Endodermal cell (in vitro differentiated cells): Measurements from ENCODE around the gene TTC24. TPM values are rescaled to one million over a fixed set of nuclear protein-coding genes. Genes with fewer than 3 reads are reported as not detected.

Experiments
- DNase-seq: peaks from one replicate; pipeline ENCODE4 v3.0.0-alpha.2; 2017
- H3K27ac ChIP-seq: 2 replicates; pipeline ENCODE4 v1.5.1; 2013; ENCODE audit warnings: mild to moderate bottlenecking, low read depth, low read length, moderate library complexity
- H3K27me3 ChIP-seq: 2 replicates; pipeline ENCODE4 v1.6.1; 2013; ENCODE audit warnings: mild to moderate bottlenecking, low read length, moderate library complexity; ENCODE audit not compliant: insufficient read depth, control insufficient read depth, poor library complexity, severe bottlenecking
- H3K36me3 ChIP-seq: 2 replicates; pipeline ENCODE4 v1.7.0; 2013; ENCODE audit warnings: mild to moderate bottlenecking, low read length, moderate library complexity; ENCODE audit not compliant: control insufficient read depth, insufficient read depth
- H3K4me1 ChIP-seq: one replicate; pipeline ENCODE4 v1.7.0; 2013; ENCODE audit warnings: low read length; ENCODE audit not compliant: control insufficient read depth, insufficient read depth
- H3K4me3 ChIP-seq: 2 replicates; pipeline ENCODE4 v1.5.1; 2013; ENCODE audit warnings: mild to moderate bottlenecking, low read length, moderate library complexity
- H3K9ac ChIP-seq: 2 replicates; pipeline ENCODE4 v1.6.1; 2013; ENCODE audit warnings: mild to moderate bottlenecking, low read length, moderate library complexity; ENCODE audit not compliant: poor library complexity, severe bottlenecking; ENCODE audit errors: extremely low read depth
- H3K9me3 ChIP-seq: 2 replicates; pipeline ENCODE4 v1.6.1; 2013; ENCODE audit warnings: mild to moderate bottlenecking, low read length, moderate library complexity; ENCODE audit not compliant: control insufficient read depth
- H3K27ac Mint-ChIP-seq: 2 replicates; pipeline ENCODE4 v1.8.0; 2020; ENCODE audit warnings: mixed read lengths
- H3K27me3 Mint-ChIP-seq: 2 replicates; pipeline ENCODE4 v1.8.0; 2021; ENCODE audit warnings: mild to moderate bottlenecking, mixed read lengths; ENCODE audit not compliant: insufficient read depth
- H3K36me3 Mint-ChIP-seq: 2 replicates; pipeline ENCODE4 v1.8.0; 2020; ENCODE audit warnings: low read depth, mixed read lengths
- H3K4me1 Mint-ChIP-seq: 2 replicates; pipeline ENCODE4 v1.8.0; 2020; ENCODE audit warnings: mixed read lengths
- H3K4me3 Mint-ChIP-seq: 2 replicates; pipeline ENCODE4 v1.8.0; 2020; ENCODE audit warnings: mild to moderate bottlenecking, moderate library complexity, mixed read lengths
- H3K9me3 Mint-ChIP-seq: 2 replicates; pipeline ENCODE4 v1.8.0; 2020; ENCODE audit warnings: mild to moderate bottlenecking, mixed read lengths
- WGBS, 2 experiments: methylation state at CpG; one replicate each; pipeline versions ENCODE4 v1.1.5 to v1.1.7; 2013; ENCODE audit warnings: missing lambda C conversion rate in 2 of 2, mixed read lengths in 1 of 2; ENCODE audit not compliant: insufficient coverage in 1 of 2, insufficient read length in 1 of 2; 5-methylcytosine and 5-hydroxymethylcytosine counted together
- total RNA-seq, 2 donors: library from RNA; stranded (reverse); fragmentation: NEBNext Ultra II Directional in 1 of 2; extraction: Animal tissue kit (Norgen Biotek cat#: 25700) in 1 of 2; gene quantifications; 2 replicates in 1 of 2; 3 replicates in 1 of 2; pipeline ENCODE4 v1.2.1, GENCODE V29; 2021
- TF ChIP-seq, protein P1 (sequence below): fragments of 200-600 bp; sonication (generic); conservative IDR thresholded peaks from 2 replicates; pipeline ENCODE4 v1.5.0; 2021; ENCODE audit warnings: antibody characterized with exemption, mild to moderate bottlenecking

Gene TTC24
- total RNA-seq, 2 donors from 2014 or later, result not detected

DNA sequence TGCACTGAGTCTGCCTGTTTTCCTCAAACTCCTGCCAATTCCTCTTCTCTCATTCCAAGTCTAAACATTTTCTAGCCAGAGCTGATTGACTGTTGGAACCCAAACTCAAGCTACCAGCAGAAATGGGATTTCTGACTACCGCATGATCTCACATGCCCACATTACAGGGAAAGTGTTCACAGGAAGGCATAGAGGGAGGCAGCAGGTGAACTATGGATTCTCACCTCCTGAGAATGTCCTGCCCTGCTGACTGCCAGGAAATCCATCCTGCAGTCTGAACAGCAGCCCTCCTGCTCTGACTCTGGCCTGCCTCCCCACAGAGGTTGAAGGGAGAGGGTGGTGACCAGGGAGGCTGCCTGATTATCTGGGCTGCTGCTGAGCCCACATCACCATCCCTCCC lies 29.7 kb upstream of the TTC24 start:
- 86 to 97% methylated on average over 1 of the region's 1 CpG for WGBS, 2 experiments
- no peak for DNase-seq
- no peaks in the 10 kb centered on the region for H3K4me1 ChIP-seq
- Mint-ChIP-seq H3K4me3 (no peak overlapping the region), H3K9me3 (no peaks in the 10 kb centered on the region), H3K27me3 (no peaks in the 10 kb centered on the region), H3K4me1 (no peaks in the 10 kb centered on the region), H3K36me3 (peaks cover 34% of the 10 kb centered on the region), H3K27ac (no peak overlapping the region)
- no peak overlapping the region for H3K27ac ChIP-seq
- TF ChIP-seq, protein P1, sequence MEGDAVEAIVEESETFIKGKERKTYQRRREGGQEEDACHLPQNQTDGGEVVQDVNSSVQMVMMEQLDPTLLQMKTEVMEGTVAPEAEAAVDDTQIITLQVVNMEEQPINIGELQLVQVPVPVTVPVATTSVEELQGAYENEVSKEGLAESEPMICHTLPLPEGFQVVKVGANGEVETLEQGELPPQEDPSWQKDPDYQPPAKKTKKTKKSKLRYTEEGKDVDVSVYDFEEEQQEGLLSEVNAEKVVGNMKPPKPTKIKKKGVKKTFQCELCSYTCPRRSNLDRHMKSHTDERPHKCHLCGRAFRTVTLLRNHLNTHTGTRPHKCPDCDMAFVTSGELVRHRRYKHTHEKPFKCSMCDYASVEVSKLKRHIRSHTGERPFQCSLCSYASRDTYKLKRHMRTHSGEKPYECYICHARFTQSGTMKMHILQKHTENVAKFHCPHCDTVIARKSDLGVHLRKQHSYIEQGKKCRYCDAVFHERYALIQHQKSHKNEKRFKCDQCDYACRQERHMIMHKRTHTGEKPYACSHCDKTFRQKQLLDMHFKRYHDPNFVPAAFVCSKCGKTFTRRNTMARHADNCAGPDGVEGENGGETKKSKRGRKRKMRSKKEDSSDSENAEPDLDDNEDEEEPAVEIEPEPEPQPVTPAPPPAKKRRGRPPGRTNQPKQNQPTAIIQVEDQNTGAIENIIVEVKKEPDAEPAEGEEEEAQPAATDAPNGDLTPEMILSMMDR, result no peak
- H3K9me3 ChIP-seq, result no peaks in the 10 kb centered on the region
- no peak overlapping the region for H3K4me3 ChIP-seq
- H3K27me3 ChIP-seq, result no peaks in the 10 kb centered on the region
- peaks cover 65% of the 10 kb centered on the region for H3K36me3 ChIP-seq
- no peak overlapping the region for H3K9ac ChIP-seq

DNA sequence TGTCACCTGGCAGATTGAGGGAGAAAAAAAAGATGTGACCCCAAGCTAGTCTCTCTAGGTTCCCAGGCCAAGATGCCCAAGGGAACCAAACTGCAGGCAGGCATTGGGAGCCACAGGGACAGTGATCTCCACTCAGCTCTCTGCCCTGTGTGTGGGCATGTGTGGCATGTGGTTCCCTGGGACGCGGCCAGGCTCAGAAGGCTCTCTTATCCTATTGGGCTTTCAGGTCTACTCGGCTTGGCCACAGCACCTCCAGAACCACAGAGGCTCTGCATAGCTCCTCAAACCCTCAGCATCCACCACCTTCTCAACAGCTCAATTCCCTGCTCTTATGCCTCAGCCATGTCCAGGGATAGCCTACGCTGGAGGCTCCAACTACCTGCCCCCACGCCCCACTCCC lies 29.2 kb upstream of the TTC24 start:
- H3K9ac ChIP-seq, result no peak overlapping the region
- no peak for DNase-seq
- no peak overlapping the region for H3K4me3 Mint-ChIP-seq
- no peaks in the 10 kb centered on the region for H3K4me1 ChIP-seq
- 84 to 88% methylated on average over 5 of the region's 5 CpGs for WGBS, 2 experiments
- no peak overlapping the region for H3K4me3 ChIP-seq
- no peak overlapping the region for H3K27ac ChIP-seq
- H3K27me3 Mint-ChIP-seq, result no peaks in the 10 kb centered on the region
- TF ChIP-seq, protein P1, result no peak
- H3K36me3 ChIP-seq, result peaks cover 68% of the 10 kb centered on the region
- no peaks in the 10 kb centered on the region for H3K27me3 ChIP-seq
- H3K9me3 ChIP-seq, result no peaks in the 10 kb centered on the region
- H3K27ac Mint-ChIP-seq, result no peak overlapping the region
- H3K9me3 Mint-ChIP-seq, result no peaks in the 10 kb centered on the region
- no peaks in the 10 kb centered on the region for H3K4me1 Mint-ChIP-seq
- H3K36me3 Mint-ChIP-seq, result peaks cover 34% of the 10 kb centered on the region

DNA sequence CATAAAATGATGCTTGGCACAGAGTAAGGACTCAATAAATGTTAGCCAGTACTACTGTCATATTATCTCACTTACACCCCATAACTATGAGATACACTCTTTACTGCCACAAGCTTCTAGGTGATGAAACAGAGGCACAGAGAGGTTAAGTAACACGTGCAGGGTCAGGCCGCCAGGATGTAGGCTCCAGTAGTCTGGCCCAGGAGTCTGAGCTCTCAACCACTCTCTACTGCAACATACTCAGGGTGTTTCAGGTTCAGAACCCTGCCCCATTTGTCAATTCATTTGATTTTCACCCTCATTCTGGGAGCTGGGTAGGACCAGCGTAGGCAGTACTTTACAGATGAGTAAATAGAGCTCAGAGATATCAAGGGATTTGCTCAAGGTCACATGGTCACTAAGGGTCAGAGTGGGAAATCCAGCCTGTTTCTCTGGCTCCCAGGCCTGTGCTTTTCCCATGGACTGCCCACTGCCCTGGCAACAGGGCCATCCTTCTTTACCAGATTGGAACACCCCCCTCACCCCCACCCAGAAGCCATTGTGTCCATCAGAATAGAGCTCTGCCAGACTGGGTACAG lies 28.4 kb upstream of the TTC24 start:
- H3K9me3 ChIP-seq, result no peaks in the 10 kb centered on the region
- TF ChIP-seq, protein P1, result no peak
- Mint-ChIP-seq H3K27me3 (no peaks in the 10 kb centered on the region), H3K27ac (no peak overlapping the region), H3K36me3 (peaks cover 34% of the 10 kb centered on the region), H3K4me3 (no peak overlapping the region), H3K4me1 (no peaks in the 10 kb centered on the region), H3K9me3 (no peaks in the 10 kb centered on the region)
- H3K27ac ChIP-seq, result no peak overlapping the region
- no peaks in the 10 kb centered on the region for H3K4me1 ChIP-seq
- no peak for DNase-seq
- 88% methylated on average over 3 of the region's 3 CpGs; no CpG with 5 or more reads in 1 of the 2 experiments for WGBS, 2 experiments
- H3K9ac ChIP-seq, result no peak overlapping the region
- H3K27me3 ChIP-seq, result no peaks in the 10 kb centered on the region
- H3K36me3 ChIP-seq, result peaks cover 75% of the 10 kb centered on the region
- no peak overlapping the region for H3K4me3 ChIP-seq
